Activated naive CD4-positive, alpha-beta T cell treated with anti-CD3 and anti-CD28 coated beads, Interleukin-2, amount 50 U/mL, for 16 hours (primary cell): ENCODE results near the gene CCL4L2.
"Not testable (repeated sequence)": the region's sequence is repeated elsewhere in the genome, so short reads cannot be mapped to it uniquely, and the experiment has no call there.

Experiments
- DNase-seq: peaks from one replicate; pipeline ENCODE4 v3.0.0-alpha.2; 2020

The CCL4L2 gene

GRCh38 chr17:36195434-36196130 is 15.3 kb upstream of the CCL4L2 start:
- no peak for DNase-seq

- no peak for DNase-seq
Measured at GRCh38 chr17:36196131-36196486, 14.8 kb upstream of the CCL4L2 start.

- no peak for DNase-seq
Measured at GRCh38 chr17:36197387-36197703, 13.5 kb upstream of the CCL4L2 start.

GRCh38 chr17:36198831-36199465 is 11.9 kb upstream of the CCL4L2 start:
- DNase-seq: no peak

GRCh38 chr17:36201102-36201501 is 9.8 kb upstream of the CCL4L2 start:
- not testable (repeated sequence) for DNase-seq

GRCh38 chr17:36201506-36201905 is 9.4 kb upstream of the CCL4L2 start:
- not testable (repeated sequence) for DNase-seq

- DNase-seq: no peak
Measured at GRCh38 chr17:36203335-36203734, 7.5 kb upstream of the CCL4L2 start.

- DNase-seq: no peak
Measured at GRCh38 chr17:36204724-36205500, 6.0 kb upstream of the CCL4L2 start.

- DNase-seq: no peak
Measured at GRCh38 chr17:36205637-36206485, 5.0 kb upstream of the CCL4L2 start.

GRCh38 chr17:36206486-36206821 is 4.4 kb upstream of the CCL4L2 start:
- DNase-seq: not testable (repeated sequence)

GRCh38 chr17:36207383-36207782 is 3.5 kb upstream of the CCL4L2 start:
- not testable (repeated sequence) for DNase-seq

- no peak for DNase-seq
Measured at GRCh38 chr17:36209575-36209974, 1.3 kb upstream of the CCL4L2 start.

- DNase-seq: not testable (repeated sequence)
Measured at GRCh38 chr17:36211484-36212271, 815 bp downstream of the CCL4L2 start.

- no peak for DNase-seq
Measured at GRCh38 chr17:36212272-36212605, 1.4 kb downstream of the CCL4L2 start.

GRCh38 chr17:36212966-36213365 is 2.1 kb downstream of the CCL4L2 start:
- no peak for DNase-seq

- no peak for DNase-seq
Measured at GRCh38 chr17:36213695-36214094, 2.8 kb downstream of the CCL4L2 start.

- no peak for DNase-seq
Measured at GRCh38 chr17:36214918-36215317, 4.1 kb downstream of the CCL4L2 start.

GRCh38 chr17:36215406-36216308 is 4.8 kb downstream of the CCL4L2 start:
- not testable (repeated sequence) for DNase-seq

- not testable (repeated sequence) for DNase-seq
Measured at GRCh38 chr17:36219556-36219955, 8.7 kb downstream of the CCL4L2 start.

- not testable (repeated sequence) for DNase-seq
Measured at GRCh38 chr17:36220737-36221580, 10.1 kb downstream of the CCL4L2 start.
